Middle frontal gyrus (tissue), 1 donor: ENCODE data around the gene PRKAG2.

Experiments
- DNase-seq: peaks from one replicate; pipeline ENCODE4 v3.0.0-alpha.2; 2015; ENCODE audit warnings: low spot score; ENCODE audit errors: extremely low spot score

PRKAG2 gene

DNA sequence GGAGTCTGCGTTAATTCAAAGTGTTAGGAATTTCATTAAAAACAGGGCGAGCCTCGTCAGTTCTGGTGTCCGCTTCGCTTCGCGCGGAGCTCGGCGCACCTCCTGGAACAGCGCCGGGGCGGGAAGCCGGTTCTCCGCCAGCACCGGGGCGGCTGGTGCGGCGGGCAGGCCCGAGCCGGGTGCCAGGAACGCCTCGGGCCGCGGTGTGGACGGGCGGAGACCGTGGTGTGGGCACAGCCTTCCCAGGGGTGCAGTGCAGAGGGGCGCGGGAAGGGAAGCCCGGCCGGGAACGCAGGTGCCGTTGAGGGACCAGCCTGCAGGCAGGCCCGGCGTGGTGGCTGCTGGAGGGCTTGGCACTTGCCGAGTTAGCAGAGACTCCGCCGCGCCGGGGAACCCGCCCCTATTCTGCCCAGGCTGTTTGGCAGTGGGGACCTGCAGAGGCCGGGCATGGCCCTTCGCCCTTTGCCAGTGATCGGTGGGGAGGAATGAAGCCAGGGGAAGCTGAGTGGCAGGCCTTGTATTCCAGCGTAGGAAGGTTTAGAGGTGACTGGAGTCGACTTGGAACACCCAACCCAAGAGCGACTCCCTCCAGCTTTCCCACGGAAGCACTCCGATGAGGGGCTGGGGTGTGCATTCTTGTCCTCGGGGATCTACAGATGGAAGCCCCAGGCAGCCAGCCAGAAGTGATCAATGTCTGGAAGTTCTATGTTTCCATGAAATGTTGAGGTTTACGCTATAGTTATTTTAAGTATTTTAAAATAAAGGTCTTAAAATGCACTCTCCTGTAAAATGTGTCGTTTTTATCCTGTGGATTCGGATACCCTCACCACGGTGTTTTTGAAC is 356.3 kb downstream of the PRKAG2 start:
- DNase-seq: no peak

DNA sequence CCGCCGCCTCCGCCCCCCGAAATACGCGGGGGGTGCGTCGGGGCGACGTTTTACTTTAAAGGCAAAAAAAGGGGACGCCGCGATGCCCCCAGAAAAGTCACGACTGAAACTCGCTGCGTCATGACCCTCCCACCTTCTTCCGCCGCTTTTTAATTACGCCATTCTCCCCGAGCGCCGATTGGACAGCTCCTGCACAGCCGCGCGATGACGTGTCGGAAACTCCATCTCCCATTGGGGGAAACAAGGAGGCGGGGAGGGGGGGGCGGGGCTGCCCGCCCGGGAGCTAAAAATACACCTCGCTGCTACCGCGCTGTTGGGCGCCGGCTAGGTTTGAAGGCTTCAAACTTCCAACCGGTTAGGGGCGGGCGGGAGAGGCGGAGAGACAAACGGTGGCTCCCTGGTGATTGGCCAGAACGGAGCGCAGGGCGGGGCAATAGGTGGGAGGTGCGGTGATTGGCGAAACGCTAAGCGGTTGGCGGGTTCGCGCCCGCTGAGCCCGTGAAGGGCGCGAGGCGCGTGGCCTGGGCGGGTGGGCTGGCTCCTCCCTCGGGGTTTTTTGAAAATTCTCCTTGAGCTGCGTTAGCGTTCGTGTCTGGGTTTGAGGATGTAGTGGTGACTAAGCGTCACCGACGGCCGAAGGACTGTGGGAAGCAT is 357.0 kb downstream of the PRKAG2 start, which contains the start of gene RHEB:
Gene RHEB, minus strand, starts transcription at position 131 of the 654 bp plus-strand sequence. CDS start 384 bp downstream, outside the sequence.
- peak; percentile 95 for DNase-seq

DNA sequence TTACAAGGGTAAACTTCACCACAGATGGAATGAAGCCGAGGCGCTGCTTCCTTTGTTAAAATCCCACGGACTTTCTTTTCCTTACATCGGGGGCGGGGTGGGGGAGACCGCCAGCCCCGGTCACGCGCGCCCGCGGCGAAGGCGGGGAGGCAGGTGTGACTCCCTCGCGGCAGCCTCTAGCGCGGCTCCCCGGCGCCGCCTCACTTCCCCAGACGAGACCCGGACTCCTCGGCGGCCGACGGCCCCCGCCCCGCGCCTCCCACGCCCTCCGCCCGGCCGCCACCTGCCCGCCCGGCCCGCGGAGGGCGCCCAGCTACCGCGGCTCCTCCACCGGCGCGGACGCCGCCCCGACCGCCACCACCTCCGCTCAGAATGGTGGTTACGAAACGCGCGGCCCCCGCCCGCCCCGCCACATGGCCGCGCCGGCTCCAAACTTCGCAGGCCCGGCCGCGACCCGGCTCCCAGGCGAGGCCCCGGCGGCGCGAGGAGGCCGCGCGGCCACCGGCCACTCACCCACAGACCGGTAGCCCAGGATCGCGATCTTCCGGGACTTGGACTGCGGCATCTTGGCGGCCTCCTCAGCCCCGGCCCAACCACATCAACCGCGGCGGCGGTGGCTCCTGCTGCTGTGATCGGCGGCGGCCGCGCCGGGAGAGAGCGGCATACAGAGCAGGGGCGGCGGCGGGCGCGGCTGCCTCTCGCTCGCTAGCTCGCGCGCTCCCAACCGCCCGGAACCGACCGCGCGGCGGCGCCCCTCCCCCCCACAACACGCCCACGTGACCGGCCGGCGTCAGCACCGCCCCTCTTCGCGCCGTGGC is 357.8 kb downstream of the PRKAG2 start:
- peak; percentile 11 for DNase-seq

DNA sequence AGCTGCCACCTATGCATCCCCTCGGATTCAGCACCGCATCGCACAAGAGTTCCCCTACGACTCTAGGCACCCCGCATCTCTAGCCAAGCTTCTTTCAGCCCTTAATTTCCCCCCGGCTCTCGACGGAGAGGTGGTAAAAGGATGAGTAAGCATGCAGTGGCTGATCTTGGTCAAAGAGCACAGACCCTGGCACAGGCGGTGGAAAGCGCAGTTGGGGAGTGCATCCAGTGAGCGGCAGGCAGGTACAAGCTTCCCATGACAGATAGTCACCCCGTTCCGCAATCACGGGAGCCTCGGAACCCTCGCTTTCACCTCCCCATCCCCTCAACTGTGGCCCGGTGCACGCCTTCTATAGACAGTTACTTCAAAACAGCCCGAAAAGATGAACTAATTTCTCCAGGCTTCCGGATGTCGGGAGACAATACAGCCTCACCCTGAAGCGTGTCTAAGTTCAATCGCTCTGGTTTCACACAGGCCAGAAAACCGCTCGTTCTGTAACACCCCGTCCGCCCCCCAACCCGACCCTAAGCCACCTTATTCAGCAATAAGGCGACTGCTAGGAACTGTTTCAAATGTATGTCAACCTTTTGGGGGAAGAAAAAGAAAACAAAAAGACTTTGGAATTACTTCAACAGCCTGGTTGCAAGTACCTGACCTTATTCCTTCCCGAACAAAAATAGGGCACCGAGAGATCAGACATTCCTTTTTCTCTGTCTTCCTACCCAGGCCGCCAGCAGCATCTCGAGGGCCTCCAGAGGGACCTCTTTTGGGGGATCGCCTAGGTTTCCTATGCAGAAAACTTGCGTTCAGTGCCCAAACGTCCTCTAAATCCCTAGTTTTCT is 358.6 kb downstream of the PRKAG2 start:
- DNase-seq: no peak

DNA sequence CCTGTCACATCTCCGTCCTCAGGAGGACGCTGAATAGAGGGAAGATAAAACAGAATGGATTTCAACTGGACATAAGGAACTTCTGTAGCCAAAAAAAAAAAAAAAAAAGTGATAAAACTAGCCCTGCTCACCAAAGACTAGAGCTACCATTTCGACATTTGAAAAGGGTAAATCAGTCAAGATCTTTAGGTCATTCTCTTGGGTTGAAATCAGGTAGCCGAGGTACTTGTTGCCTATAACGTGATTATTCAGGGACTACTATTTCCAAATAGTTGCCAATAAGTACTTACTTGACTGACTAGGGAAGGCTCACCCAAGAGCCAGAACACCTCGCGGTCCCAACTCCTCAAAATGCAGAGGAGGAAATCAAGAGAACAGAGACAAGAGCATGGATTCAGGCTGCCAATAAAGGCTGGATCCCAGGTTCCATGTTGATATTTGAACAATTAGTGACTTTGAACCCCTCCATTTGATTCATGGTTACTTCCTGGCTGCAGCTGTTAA is 359.3 kb downstream of the PRKAG2 start:
- no peak for DNase-seq

DNA sequence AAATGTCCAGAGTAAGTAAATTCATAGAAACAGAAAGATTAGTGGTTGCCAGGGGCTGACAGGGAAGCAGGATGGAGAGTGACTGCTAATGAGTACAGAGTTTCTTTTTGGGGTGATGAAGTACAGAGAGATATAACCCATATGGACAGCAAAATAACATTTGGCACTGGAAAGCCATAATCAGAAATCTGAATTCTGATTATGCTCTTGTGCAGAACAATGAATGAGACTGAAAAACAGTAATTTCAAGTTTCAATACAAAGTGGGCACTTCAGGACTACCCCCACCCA is 361.7 kb downstream of the PRKAG2 start:
- DNase-seq: no peak

DNA sequence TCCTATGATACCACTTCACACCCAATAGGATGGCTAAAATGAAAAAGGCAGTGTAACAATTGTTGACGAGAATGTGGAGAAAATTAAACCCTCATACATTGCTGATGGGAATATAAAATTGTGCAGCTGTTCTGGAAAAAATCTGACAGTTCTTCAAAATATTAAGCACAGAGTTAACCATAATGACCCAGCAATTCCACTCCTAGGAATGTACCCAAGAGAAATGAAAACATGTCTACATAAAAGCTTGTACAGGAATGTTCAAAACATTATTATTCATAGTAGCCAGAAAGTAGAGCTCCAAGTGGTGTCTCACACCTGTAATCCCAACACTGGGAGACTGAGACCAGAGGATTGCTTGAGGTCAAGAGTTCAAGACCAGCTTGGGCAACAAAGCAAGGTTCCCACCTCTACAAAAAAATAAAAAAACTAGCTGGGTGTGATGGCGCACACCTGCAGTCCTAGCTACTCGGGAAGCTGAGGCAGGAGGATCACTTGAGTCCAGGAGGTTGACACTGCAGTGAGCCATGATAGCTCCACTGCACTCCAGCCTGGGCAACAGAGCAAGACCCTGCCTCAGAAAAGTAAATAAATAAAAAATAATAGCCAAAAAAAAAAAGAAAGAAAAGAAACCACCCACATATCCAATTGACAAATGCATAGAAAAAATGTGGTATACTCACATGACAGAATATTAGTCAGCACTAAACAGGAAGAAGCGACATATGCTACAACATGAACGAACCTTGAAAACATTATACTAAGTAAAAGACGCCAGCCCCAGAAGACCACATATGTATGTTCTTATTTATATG is 362.2 kb downstream of the PRKAG2 start:
- no peak for DNase-seq

DNA sequence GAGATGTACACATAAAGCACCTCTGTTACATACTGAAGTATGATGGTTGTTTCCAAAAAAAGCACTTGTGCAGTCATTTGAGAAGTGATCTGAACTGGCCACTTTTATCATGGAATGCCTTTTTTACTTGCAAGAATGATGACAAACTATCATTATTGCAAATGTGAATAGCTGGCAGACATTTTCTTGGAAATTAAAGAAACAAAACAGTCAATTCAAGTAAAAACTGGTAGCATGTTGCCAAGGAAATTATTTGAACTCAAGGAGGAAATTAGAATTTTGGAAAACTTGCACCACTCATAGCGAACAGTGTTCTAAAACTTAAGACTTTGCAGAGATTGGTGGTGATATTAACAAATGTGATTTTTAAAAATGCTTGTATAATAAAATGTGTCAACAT is 363.8 kb downstream of the PRKAG2 start:
- no peak for DNase-seq

DNA sequence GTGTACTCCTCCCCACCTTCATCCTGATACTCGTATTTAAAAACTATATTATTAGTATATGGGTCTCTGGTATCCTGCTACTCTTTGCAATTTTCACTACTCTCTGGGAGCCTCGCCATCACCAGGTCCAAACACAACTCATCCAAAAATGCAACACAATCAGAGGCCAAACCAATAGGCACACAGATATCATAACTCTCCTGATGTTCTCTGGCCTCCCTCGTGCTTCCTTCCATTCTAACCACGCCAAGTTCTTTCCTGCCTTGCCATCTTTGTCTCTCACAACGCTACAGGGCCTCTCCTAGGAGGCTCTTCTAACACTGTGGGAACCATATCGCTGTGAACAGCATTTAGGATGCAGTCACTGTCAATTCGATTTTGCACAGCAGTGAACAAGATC is 364.6 kb downstream of the PRKAG2 start:
- no peak for DNase-seq

DNA sequence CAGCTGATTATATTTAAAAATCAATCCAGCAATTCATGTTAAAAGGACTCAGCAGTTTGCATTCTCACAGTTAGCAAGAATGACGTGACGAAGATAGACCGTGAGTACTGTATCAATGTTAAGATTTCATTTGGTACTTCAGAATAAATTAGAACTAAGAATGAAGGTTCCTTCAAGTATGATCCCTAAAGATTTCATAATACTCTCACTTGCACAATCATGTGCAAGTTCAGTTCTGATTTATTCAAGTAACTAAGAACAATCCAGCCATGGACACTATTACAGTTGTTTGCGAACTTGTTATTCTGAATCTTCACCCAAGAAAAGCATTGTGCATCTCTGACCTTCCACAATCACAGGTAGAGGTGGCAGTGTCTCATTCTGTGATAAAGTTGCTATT is 365.0 kb downstream of the PRKAG2 start:
- DNase-seq: no peak

DNA sequence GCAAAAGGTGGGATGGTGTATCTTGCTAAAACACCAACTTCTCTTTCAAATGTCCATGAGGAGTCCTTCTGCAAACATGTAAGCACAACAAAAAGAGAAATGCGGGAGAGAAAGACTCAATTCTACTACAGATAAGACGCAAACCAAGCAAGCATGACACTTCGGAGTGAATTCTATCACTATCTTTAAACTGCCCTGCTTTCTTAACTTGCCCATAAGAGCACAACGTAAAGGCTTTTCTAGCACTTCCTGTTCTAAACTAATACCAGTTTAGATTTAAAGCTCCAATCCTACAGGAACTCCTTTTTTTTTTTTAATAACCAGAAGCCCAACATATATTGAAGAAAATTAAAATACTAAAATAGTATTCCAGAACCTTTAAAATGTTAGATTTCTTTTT is 365.6 kb downstream of the PRKAG2 start:
- DNase-seq: no peak

DNA sequence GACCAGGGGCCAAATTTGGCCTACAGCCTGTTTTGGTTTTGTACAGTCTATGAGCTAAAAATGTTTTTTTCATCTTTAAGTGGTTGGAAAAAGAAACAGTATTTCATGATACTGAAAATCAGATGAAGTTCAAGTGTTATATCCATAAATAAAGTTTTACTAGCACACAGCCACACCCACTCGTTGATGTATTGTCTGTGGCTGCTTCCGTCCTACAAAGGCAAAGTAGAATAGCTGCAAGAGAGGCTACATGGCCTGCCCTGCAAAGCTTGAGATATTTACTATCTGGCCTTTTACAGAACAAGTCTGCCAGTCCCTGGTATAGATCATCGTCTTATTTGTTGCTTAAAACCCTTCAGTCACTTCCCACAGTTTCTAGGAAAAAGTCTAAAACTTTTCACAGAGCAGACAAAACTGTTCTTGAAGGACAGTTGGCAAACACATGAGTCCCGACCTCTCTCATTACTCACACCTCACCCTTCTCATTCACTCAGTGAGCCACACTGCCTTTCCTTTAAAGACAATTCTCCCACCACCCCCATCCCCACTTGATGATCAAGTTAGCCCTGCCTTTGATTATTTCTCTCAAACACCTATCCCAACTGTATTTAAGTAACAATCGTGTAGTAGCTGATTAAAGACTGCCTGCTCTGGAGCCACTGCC is 367.1 kb downstream of the PRKAG2 start:
- DNase-seq: no peak

DNA sequence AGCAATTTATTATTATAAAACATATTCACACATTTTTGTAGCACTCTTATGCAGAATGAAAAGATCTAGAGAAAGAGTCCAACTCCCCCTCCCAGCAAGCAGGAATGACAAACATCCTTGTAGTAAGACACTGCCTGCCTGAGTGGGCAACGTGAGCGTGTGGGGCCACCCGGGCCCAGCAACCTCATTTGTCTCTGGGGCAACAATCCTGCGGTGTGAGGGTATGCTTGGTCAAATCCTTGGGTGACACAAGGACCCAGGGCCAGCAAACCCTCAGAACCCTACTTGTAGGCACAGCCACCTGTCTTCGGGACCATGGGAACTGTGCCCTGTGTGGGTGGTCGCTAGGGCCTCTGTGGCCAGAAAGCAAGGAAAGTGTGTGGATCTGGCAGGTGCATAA is 367.9 kb downstream of the PRKAG2 start:
- no peak for DNase-seq

DNA sequence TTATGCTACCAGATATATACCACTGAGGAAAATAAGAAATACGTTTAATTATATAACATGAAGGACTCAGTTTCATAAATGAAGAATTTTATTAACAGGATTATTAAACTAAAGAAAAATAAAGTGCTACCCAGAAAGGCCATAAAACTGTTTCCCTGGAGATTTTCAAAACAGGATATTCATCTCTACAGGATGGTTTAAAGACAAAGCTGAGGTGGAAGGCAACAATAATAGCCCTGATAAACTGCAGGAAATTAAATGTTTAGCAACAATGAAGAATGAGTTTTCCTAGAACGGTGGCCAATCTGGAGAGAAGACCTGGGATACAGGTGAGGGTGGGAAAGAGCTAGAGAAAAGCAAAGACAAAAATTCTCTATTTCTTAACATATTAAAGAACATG is 369.1 kb downstream of the PRKAG2 start:
- DNase-seq: no peak

DNA sequence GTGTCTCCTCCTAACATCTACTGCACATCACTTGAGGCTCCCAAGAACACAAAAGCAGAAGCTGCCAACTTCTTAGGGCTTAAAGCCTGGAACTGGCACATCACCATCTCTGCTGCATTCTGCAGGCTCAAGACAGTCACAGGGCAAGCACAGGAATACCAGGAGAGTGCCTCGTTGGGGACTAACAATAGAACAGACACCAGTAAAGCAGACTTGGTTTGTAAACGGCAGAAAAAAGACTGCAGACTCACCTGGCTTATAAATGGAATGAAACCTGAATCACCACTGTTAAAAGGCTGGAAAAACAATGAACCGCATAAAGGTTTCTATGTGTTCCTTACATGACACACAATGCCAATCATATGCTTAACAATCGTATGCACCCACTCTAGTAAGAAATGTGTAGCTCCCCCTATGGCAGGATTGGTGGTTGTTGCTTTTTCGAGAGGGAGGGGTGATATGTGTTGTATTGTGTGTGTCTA is 370.0 kb downstream of the PRKAG2 start:
- no peak for DNase-seq
